DOHH2 (cell line): ENCODE measurements around the gene NKIRAS1.

Experiments used
- EZH2phosphoT487 ChIP-seq: fragments of 200-600 bp; sonication (generic); IDR thresholded peaks from 2 replicates; pipeline ENCODE4 v1.6.1; 2017; ENCODE audit warnings: borderline replicate concordance, mild to moderate bottlenecking, antibody characterized with exemption, low read length, moderate library complexity, mixed read lengths
- TF ChIP-seq, protein P1 (sequence below): fragments of 200-600 bp; sonication (generic); IDR thresholded peaks from one replicate; pipeline ENCODE4 v1.5.1; 2014; ENCODE audit warnings: antibody characterized with exemption, mild to moderate bottlenecking, low read depth, low read length; ENCODE audit not compliant: poor library complexity, severe bottlenecking

DNA sequence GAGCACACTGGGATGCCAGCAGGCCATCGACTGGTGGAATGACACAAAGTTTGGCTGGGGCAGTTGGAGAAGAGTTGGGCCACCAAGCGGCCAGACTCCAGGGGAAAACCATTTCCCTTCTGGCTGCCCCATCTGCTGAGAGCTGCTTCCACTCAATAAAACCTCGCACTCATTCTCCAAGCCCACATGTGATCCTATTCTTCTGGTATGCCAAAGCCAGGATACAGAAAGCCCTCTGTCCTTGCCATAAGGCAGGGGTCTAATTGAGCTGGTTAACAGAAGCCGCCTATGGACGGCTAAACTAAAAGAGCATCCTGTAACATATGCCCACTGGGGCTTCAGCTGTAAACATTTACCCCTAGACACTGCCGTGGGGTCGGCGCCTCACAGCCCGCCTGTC is 55.1 kb downstream of the NKIRAS1 start:
- TF ChIP-seq, protein P1, sequence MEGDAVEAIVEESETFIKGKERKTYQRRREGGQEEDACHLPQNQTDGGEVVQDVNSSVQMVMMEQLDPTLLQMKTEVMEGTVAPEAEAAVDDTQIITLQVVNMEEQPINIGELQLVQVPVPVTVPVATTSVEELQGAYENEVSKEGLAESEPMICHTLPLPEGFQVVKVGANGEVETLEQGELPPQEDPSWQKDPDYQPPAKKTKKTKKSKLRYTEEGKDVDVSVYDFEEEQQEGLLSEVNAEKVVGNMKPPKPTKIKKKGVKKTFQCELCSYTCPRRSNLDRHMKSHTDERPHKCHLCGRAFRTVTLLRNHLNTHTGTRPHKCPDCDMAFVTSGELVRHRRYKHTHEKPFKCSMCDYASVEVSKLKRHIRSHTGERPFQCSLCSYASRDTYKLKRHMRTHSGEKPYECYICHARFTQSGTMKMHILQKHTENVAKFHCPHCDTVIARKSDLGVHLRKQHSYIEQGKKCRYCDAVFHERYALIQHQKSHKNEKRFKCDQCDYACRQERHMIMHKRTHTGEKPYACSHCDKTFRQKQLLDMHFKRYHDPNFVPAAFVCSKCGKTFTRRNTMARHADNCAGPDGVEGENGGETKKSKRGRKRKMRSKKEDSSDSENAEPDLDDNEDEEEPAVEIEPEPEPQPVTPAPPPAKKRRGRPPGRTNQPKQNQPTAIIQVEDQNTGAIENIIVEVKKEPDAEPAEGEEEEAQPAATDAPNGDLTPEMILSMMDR = no peak
- TF ChIP-seq EZH2phosphoT487 = no peak
